IMR-90 (cell line): ENCODE data around the gene PDE8B. TPM values are rescaled to one million over a fixed set of nuclear protein-coding genes. Genes with fewer than 3 reads are reported as not detected.

Source experiments
- ATAC-seq: fragments of 200-7000 bp; cut with Tn5 transposase; 2 replicates; pipeline ENCODE4 v1.9.1; 2020; ENCODE audit warnings: low read depth, mild to moderate bottlenecking, moderate library complexity
- BruUV-seq: library from RNA; stranded (reverse); fragments of 400-500 nt; replicated peaks from 2 replicates; lab custom pipeline; 2021; lab: Mats Ljungman, UMichigan
- CTCF ChIA-PET: fragments of 300-600 bp; formaldehyde crosslinking; extraction: SDS; loops from one replicate; lab custom pipeline; 2021; ENCODE audit warnings: antibody characterized with exemption; lab: Yijun Ruan, JAX
- POLR2A ChIA-PET: fragments of 300-600 bp; sonication (Branson Sonifier 250); formaldehyde crosslinking; loops from one replicate; lab custom pipeline; 2022; ENCODE audit warnings: antibody characterized with exemption; ENCODE audit not compliant: unreplicated experiment; lab: Charles Lee
- DNase-seq: peaks from one replicate; pipeline ENCODE4 v3.0.0; 2013
- H2AFZ ChIP-seq: replicated peaks from 2 replicates; pipeline ENCODE3; 2013; ENCODE audit warnings: low read length, mild to moderate bottlenecking; ENCODE audit not compliant: poor library complexity
- H2AK5ac ChIP-seq: 2 replicates; pipeline ENCODE4 v1.6.1; 2013; ENCODE audit warnings: low read depth, low read length, inconsistent platforms
- H2AK9ac ChIP-seq: replicated peaks from 2 replicates; pipeline ENCODE3; 2013; ENCODE audit warnings: mild to moderate bottlenecking, low read depth, low read length, moderate library complexity; ENCODE audit not compliant: poor library complexity
- H2BK120ac ChIP-seq: 2 replicates; pipeline ENCODE4 v1.6.1; 2013; ENCODE audit warnings: low read depth, low read length, inconsistent platforms
- H2BK15ac ChIP-seq: 3 replicates; pipeline ENCODE4 v1.6.1; 2013; ENCODE audit warnings: low read depth, low read length, inconsistent platforms
- H2BK20ac ChIP-seq: 2 replicates; pipeline ENCODE4 v1.6.1; 2013; ENCODE audit warnings: low read depth, mild to moderate bottlenecking, inconsistent platforms, low read length, moderate library complexity
- H2BK5ac ChIP-seq: 2 replicates; pipeline ENCODE4 v1.6.1; 2013; ENCODE audit warnings: mild to moderate bottlenecking, low read depth, low read length, inconsistent platforms; ENCODE audit not compliant: poor library complexity, severe bottlenecking
- H3K14ac ChIP-seq: replicated peaks from 2 replicates; pipeline ENCODE4 v1.6.1; 2013; ENCODE audit warnings: low read depth, low read length, inconsistent platforms
- H3K18ac ChIP-seq: 2 replicates; pipeline ENCODE4 v1.6.1; 2013; ENCODE audit warnings: low read depth, low read length, control low read depth
- H3K23ac ChIP-seq: 2 replicates; pipeline ENCODE4 v1.6.1; 2013; ENCODE audit warnings: low read depth, low read length, inconsistent platforms
- H3K27ac ChIP-seq: 2 replicates; pipeline ENCODE4 v1.5.1; 2013; ENCODE audit warnings: mild to moderate bottlenecking, control low read depth, low read length; ENCODE audit not compliant: insufficient read depth
- H3K27me3 ChIP-seq: 2 replicates; pipeline ENCODE4 v1.6.1; 2013; ENCODE audit warnings: low read length; ENCODE audit not compliant: control insufficient read depth, insufficient read depth
- H3K36me3 ChIP-seq: 2 replicates; pipeline ENCODE4 v1.6.1; 2013; ENCODE audit warnings: low read length, mixed read lengths; ENCODE audit not compliant: control insufficient read depth, insufficient read depth
- H3K4ac ChIP-seq: 2 replicates; pipeline ENCODE4 v1.6.1; 2013; ENCODE audit warnings: low read depth, low read length, inconsistent platforms
- H3K4me1 ChIP-seq: 2 replicates; pipeline ENCODE4 v1.6.1; 2013; ENCODE audit warnings: low read length, mixed read lengths; ENCODE audit not compliant: control insufficient read depth, insufficient read depth
- H3K4me2 ChIP-seq: 2 replicates; pipeline ENCODE4 v1.6.1; 2013; ENCODE audit warnings: low read depth, mild to moderate bottlenecking, control low read depth, low read length, moderate library complexity
- H3K4me3 ChIP-seq: 2 replicates; pipeline ENCODE4 v1.5.1; 2013; ENCODE audit warnings: low read depth, mild to moderate bottlenecking, control low read depth, low read length, moderate library complexity; ENCODE audit not compliant: insufficient read depth
- H3K56ac ChIP-seq: 2 replicates; pipeline ENCODE4 v1.6.1; 2013; ENCODE audit warnings: low read length, inconsistent platforms; ENCODE audit not compliant: insufficient read depth; ENCODE audit errors: extremely low read depth
- H3K79me1 ChIP-seq, 2 experiments: 2 replicates each; pipeline ENCODE4 v1.6.1; 2013; ENCODE audit warnings: low read length in 2 of 2, inconsistent platforms in 1 of 2, low read depth in 1 of 2
- H3K9ac ChIP-seq: 2 replicates; pipeline ENCODE4 v1.6.1; 2013; ENCODE audit warnings: low read depth, low read length, control low read depth
- H3K9me1 ChIP-seq: 2 replicates; pipeline ENCODE4 v1.6.1; 2013; ENCODE audit warnings: low read length, inconsistent platforms; ENCODE audit not compliant: insufficient read depth
- H3K9me3 ChIP-seq: 2 replicates; pipeline ENCODE4 v1.6.1; 2013; ENCODE audit warnings: low read length; ENCODE audit not compliant: control insufficient read depth, insufficient read depth
- H4K20me1 ChIP-seq: 2 replicates; pipeline ENCODE4 v1.6.1; 2013; ENCODE audit warnings: low read length, inconsistent platforms; ENCODE audit not compliant: insufficient read depth
- H4K5ac ChIP-seq: 2 replicates; pipeline ENCODE4 v1.6.1; 2013; ENCODE audit warnings: mild to moderate bottlenecking, low read depth, low read length, control low read depth
- H4K8ac ChIP-seq, 2 experiments: 2 replicates each; pipeline ENCODE4 v1.6.1; 2013; ENCODE audit warnings: low read depth in 2 of 2, low read length in 2 of 2, control low read depth in 1 of 2, inconsistent platforms in 1 of 2
- H4K91ac ChIP-seq: 2 replicates; pipeline ENCODE4 v1.6.1; 2013; ENCODE audit warnings: low read depth, low read length, inconsistent platforms; ENCODE audit not compliant: insufficient read depth
- RCOR1 ChIP-seq: IDR thresholded peaks from 2 replicates; pipeline ENCODE4 v1.6.1; 2012; ENCODE audit warnings: mild to moderate bottlenecking, low read length, improper control_type of control experiment; ENCODE audit not compliant: insufficient replicate concordance
- WGBS, 2 experiments: methylation state at CpG; one replicate each; pipeline versions ENCODE4 v1.1.5 to v1.1.7; 2013; ENCODE audit warnings: missing lambda C conversion rate in 2 of 2; ENCODE audit not compliant: insufficient read length in 1 of 2; ENCODE audit errors: extremely low coverage in 2 of 2; 5-methylcytosine and 5-hydroxymethylcytosine counted together
- dilution Hi-C: fragments of 300-500 bp; cut with HindIII; formaldehyde crosslinking; loops from one replicate; pipeline ENCODE4 v1.14.3; 2018; ENCODE audit warnings: low sequenced_read_pairs; ENCODE audit not compliant: unreplicated experiment
- in situ Hi-C: fragments of 300-500 bp; cut with MboI; formaldehyde crosslinking; loops from 3 replicates; pipeline ENCODE4 v1.14.3; 2019; ENCODE audit warnings: low sequenced_read_pairs, inconsistent platforms, mixed read lengths
- intact Hi-C: fragments of 100-400 bp; cut with micrococcal nuclease; formaldehyde crosslinking; loops from 2 replicates; pipeline ENCODE4 v1.10.0; 2022
- polyA plus RNA-seq, 3 experiments: library from polyadenylated mRNA; depleted of rRNA; stranded (reverse); fragments of >200 nt; gene quantifications; 2 replicates each; pipeline ENCODE4 v1.2.3, GENCODE V29; 2012; ENCODE audit warnings: low replicate concordance in 1 of 3
- total RNA-seq: library from RNA; depleted of rRNA; stranded (reverse); fragments of >200 nt; gene quantifications from 2 replicates; pipeline ENCODE4 v1.2.3, GENCODE V29; 2012

Gene PDE8B
- total and polyA plus RNA-seq, 2 of the 4 experiments (the other 2 are of a cell fraction) = under 0.01 to 0.03 TPM

DNA sequence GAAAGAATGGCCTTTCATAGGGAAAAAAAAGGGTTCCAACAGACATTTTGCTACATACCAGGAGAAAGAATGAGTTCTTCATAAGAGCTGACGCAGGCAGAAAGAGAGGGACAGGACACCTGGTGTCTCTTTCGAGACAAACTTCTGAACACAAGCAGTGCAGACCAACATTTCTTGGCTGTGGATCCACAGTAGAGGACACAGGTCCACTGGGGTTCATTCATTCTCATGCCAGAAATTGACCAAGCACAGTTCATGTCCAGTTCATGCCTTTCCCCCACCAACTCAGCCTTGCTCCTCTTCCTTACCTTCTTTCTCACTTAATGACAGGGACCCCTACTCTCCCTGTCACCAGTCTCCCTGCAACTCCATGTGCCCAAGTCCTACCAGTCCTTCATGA is 144.0 kb downstream of the PDE8B start:
- Histone ChIP-seq H4K20me1 (no peaks in the 10 kb centered on the region), H3K27ac (no peak overlapping the region), H3K56ac (no peak overlapping the region), H2AK5ac (no peak overlapping the region), H3K18ac (no peak overlapping the region), H4K8ac (no peak overlapping the region), H3K36me3 (no peaks in the 10 kb centered on the region), H4K91ac (no peak overlapping the region), H3K27me3 (peaks cover 11% of the 10 kb centered on the region), H3K14ac (no peak overlapping the region), H2BK15ac (no peak overlapping the region), H2AK9ac (no peak overlapping the region), H3K9me3 (no peaks in the 10 kb centered on the region), H3K9ac (no peak overlapping the region), H4K5ac (no peak overlapping the region), H3K4me2 (no peak overlapping the region), H2BK5ac (no peak overlapping the region), H3K4me3 (no peak overlapping the region), H2AFZ (no peak overlapping the region), H3K9me1 (peaks cover 9% of the 10 kb centered on the region; the same call in 1 of the 2 replicates), H3K4me1 (peaks cover 8% of the 10 kb centered on the region), H3K23ac (no peak overlapping the region), H2BK20ac (no peak overlapping the region; the same call in 1 of the 2 replicates), H3K4ac (no peak overlapping the region), H3K79me1 (no peaks in the 10 kb centered on the region), H2BK120ac (no peak overlapping the region)
- ChIA-PET CTCF (no interaction called here), POLR2A (no interaction called here)
- in situ Hi-C loops (no loop called here), intact Hi-C loops (no loop called here), dilution Hi-C loops (no loop called here)
- DNase-seq (no peak), ATAC-seq (no peak)
- BruUV-seq = no TSS peak
- no peak for TF ChIP-seq RCOR1
- 58% methylated on average over 2 of the region's 2 CpGs; no CpG with 5 or more reads in 1 of the 2 experiments for WGBS, 2 experiments
